GM12892 (cell line): ENCODE results near the gene CPA1.

Experiments used
- POLR2AphosphoS5 ChIP-seq: IDR thresholded peaks from 2 replicates; pipeline ENCODE4 v1.6.1; 2011; ENCODE audit warnings: low read depth, low read length, control low read depth
- TAF1 ChIP-seq: IDR thresholded peaks from 2 replicates; pipeline ENCODE4 v1.6.1; 2011; ENCODE audit warnings: low read depth, mild to moderate bottlenecking, control low read depth, low read length, borderline replicate concordance

GRCh38 chr7:130429019-130429418 lies 48.7 kb downstream of the CPA1 start:
- no peak for TF ChIP-seq POLR2AphosphoS5
- no peak for TF ChIP-seq TAF1
